Thyroid gland (tissue), 4 donors: ENCODE results near the gene EDEM1. TPM values are rescaled to one million over a fixed set of nuclear protein-coding genes. Genes with fewer than 3 reads are reported as not detected.

ENCODE experiments used
- DNase-seq, 2 donors: peaks; one replicate each; pipeline ENCODE4 v3.0.0-alpha.2; 2019
- H3K27ac ChIP-seq, 3 donors: fragments of 200-600 bp; sonication (generic); 1 replicate in 2 of 3; 2 replicates in 1 of 3; pipeline ENCODE4 v1.5.1; 2016 to 2019; ENCODE audit warnings: mild to moderate bottlenecking in 1 of 3, moderate library complexity in 1 of 3
- H3K27me3 ChIP-seq: fragments of 200-600 bp; sonication (generic); one replicate; pipeline ENCODE4 v1.5.1; 2019
- H3K36me3 ChIP-seq, 2 donors: fragments of 200-600 bp; sonication (generic); one replicate each; pipeline ENCODE4 v1.5.1; 2016 to 2019
- H3K4me1 ChIP-seq, 2 donors: fragments of 200-600 bp; sonication (generic); one replicate each; pipeline ENCODE4 v1.5.1; 2017 to 2019
- H3K4me3 ChIP-seq, 3 donors: fragments of 200-600 bp; sonication (generic); replicated peaks in 1 of 3; 1 replicate in 2 of 3; 2 replicates in 1 of 3; pipeline ENCODE4 v1.5.1; 2016; ENCODE audit warnings: mild to moderate bottlenecking in 1 of 3
- H3K9me3 ChIP-seq: fragments of 200-600 bp; sonication (generic); one replicate; pipeline ENCODE4 v1.5.1; 2017
- CTCF ChIP-seq, 6 experiments: fragments of 200-600 bp in 3 of 6; fragments of 450-650 bp in 3 of 6; sonication (generic) in 3 of 6; IDR thresholded peaks; one replicate each; pipeline ENCODE4 v1.5.1; 2016 to 2019; ENCODE audit warnings: antibody characterized with exemption in 6 of 6, mild to moderate bottlenecking in 2 of 6, inconsistent platforms in 1 of 6, moderate library complexity in 1 of 6
- POLR2A ChIP-seq, 2 donors: fragments of 450-650 bp; IDR thresholded peaks; one replicate each; pipeline ENCODE4 v1.6.1; 2017; ENCODE audit warnings: antibody characterized with exemption in 2 of 2, mild to moderate bottlenecking in 2 of 2, moderate library complexity in 1 of 2
- WGBS, 2 donors: methylation state at CpG; one replicate each; pipeline ENCODE4 v1.1.5; 2017; 5-methylcytosine and 5-hydroxymethylcytosine counted together
- intact Hi-C: fragments of 100-400 bp; cut with DNase I; formaldehyde crosslinking; loops from one replicate; pipeline ENCODE4 v1.15.1; 2023
- total RNA-seq, 4 donors: library from RNA; depleted of rRNA; stranded (reverse); fragments of >200 nt; gene quantifications; one replicate each; pipeline ENCODE4 v1.2.3, GENCODE V29; 2016

Gene EDEM1
- total RNA-seq, 4 donors from 2014 or later, result 26.1 to 58.4 (median 43.0) TPM

DNA sequence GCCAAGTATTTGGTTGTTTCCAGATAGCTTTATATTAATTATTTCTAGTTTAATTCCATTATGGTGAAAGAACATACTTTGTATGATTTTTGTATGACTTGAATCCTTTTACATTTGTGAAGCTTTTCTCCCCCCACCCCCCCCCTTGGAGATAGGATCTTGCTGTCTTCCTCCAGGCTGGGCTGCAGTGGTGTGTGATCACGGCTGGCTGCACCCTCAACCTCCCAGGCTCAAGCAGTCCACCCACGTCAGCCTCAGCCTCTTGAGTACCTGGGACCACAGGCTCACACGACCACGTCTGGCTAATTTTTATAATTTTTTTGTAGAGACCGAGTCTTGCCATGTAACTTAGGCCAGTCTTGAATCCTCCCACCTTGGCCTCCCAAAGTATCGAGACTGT is 35.9 kb upstream of the EDEM1 start:
- H3K4me1 ChIP-seq, result peaks cover 0 to 7% of the 10 kb centered on the region in 2 donors
- DNase-seq, result no peak
- no peak overlapping the region for H3K4me3 ChIP-seq
- intact Hi-C loops, result no loop called here
- H3K9me3 ChIP-seq, result no peaks in the 10 kb centered on the region
- no peaks in the 10 kb centered on the region for H3K27me3 ChIP-seq
- 69 to 87% methylated on average over 6 of the region's 6 CpGs for WGBS, 2 donors
- H3K27ac ChIP-seq, result no peak overlapping the region
- no peak for TF ChIP-seq POLR2A (IDR thresholded peaks at IDR 0.05)
- TF ChIP-seq CTCF (IDR thresholded peaks at IDR 0.05), result no peak
- no peaks in the 10 kb centered on the region for H3K36me3 ChIP-seq

DNA sequence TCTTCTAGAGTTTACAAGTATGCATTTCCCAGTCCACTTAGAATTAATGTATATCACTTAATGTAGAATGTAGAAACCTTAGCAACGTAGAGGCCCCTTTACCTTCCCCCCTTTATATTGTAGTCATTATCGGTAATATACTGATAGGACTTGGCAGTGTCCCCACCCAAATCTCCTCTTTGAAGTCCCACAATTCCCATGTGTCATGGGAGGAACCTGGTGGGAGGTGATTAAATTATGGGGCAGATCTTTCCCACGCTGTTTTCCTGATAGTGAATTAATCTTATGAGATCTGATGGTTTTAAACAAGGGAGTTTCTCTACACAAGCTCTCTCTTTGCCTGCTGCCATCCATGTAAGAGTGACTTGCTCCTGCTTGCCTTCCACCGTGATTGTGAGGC is 34.4 kb upstream of the EDEM1 start:
- Histone ChIP-seq H3K36me3 (no peaks in the 10 kb centered on the region), H3K27me3 (no peaks in the 10 kb centered on the region), H3K27ac (no peak overlapping the region), H3K4me3 (no peak overlapping the region), H3K9me3 (no peaks in the 10 kb centered on the region), H3K4me1 (peaks cover 0 to 7% of the 10 kb centered on the region in 2 donors)
- no peak for TF ChIP-seq CTCF (IDR thresholded peaks at IDR 0.05)
- TF ChIP-seq POLR2A (IDR thresholded peaks at IDR 0.05), result no peak
- 83 to 90% methylated on average over 4 of the region's 4 CpGs for WGBS, 2 donors
- no peak for DNase-seq
- intact Hi-C loops, result no loop called here

DNA sequence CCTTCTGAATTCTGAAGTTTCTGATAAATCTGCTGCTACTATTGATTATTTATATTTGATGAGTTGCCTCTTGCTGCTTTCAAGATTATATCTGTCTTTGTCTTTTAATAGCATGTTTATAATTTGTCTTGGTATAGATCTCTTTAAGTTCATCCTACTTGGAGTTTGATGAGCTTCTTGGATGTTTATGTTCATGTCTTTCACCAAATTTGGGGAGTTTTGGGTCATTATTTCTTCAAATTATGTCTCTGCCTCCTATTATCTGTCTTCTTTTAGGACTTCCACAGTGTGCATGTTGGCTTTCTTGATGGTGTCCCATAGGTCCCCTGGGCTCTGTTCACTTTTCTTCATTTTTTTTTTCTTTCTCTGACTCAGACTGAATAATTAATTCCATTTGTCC is 32.3 kb upstream of the EDEM1 start:
- DNase-seq, result no peak
- H3K27ac ChIP-seq, result no peak overlapping the region
- H3K9me3 ChIP-seq, result no peaks in the 10 kb centered on the region
- no peaks in the 10 kb centered on the region for H3K27me3 ChIP-seq
- no peaks in the 10 kb centered on the region for H3K36me3 ChIP-seq
- no peak overlapping the region for H3K4me3 ChIP-seq
- intact Hi-C loops, result no loop called here
- TF ChIP-seq POLR2A (IDR thresholded peaks at IDR 0.05) (no peak), CTCF (IDR thresholded peaks at IDR 0.05) (no peak)
- H3K4me1 ChIP-seq, result peaks cover 4 to 10% of the 10 kb centered on the region in 2 donors

GRCh38 chr3:5160321-5160720 is 27.2 kb upstream of the EDEM1 start:
- no peak for DNase-seq
- intact Hi-C loops, result no loop called here
- Histone ChIP-seq H3K9me3 (no peaks in the 10 kb centered on the region), H3K4me3 (no peak overlapping the region), H3K4me1 (peaks cover 21 to 31% of the 10 kb centered on the region in 2 donors), H3K36me3 (no peaks in the 10 kb centered on the region), H3K27me3 (no peaks in the 10 kb centered on the region), H3K27ac (no peak overlapping the region)
- 63 to 65% methylated on average over 3 of the region's 3 CpGs for WGBS, 2 donors
- TF ChIP-seq POLR2A (IDR thresholded peaks at IDR 0.05) (no peak), CTCF (IDR thresholded peaks at IDR 0.05) (no peak)

DNA sequence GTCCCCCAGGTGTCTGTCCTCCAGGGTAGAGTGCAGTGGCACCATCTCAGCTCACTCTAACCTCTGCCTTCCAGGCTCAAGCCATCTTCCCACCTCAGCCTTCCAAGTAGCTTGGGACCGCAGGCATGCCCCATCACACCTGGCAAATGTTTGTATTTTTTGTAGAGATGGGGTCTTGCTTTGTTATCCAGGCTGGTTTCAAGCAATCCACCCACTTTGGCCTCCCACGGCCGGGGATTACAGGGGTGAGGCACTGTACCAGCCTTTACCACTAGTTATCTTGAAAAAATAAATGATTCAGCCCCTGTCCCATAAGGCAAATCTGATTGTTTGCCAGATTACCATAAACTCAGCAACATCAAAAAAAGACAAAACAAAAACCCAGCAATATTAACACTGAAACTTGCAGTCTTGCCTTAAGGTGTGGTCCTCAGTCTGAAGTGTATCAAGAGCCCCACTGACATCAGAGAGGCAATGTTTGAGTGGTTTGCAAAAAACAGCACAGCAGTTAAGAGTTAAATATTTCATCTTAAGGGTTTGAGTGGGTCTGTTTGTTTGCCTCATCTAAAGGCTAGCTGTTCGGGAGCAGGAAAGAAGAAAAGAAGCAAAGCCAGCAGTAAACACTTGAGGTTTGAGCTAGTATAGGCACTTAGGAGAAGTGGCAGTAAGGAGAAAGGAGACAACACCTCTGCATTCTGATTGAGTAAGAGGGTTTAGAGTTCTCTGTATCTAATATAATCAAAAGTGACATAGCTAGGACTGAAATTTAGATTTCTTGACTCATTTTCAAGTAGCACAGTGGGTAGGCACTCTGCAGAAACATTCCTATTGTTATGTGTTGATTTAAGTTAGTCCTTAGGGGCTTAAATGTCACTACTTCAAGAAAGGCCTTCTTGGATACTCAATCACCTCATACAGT is 26.3 kb upstream of the EDEM1 start:
- DNase-seq, result no peak
- intact Hi-C loops, result no loop called here
- WGBS, 2 donors, result 39 to 42% methylated on average over 4 of the region's 4 CpGs
- H3K27ac ChIP-seq, result peak overlapping the region; percentile 5 to 58 (median 7)
- no peaks in the 10 kb centered on the region for H3K27me3 ChIP-seq
- H3K4me3 ChIP-seq, result no peak overlapping the region
- TF ChIP-seq POLR2A (IDR thresholded peaks at IDR 0.05) (no peak), CTCF (IDR thresholded peaks at IDR 0.05) (no peak)
- H3K4me1 ChIP-seq, result peaks cover 21 to 31% of the 10 kb centered on the region in 2 donors
- H3K9me3 ChIP-seq, result no peaks in the 10 kb centered on the region
- no peaks in the 10 kb centered on the region for H3K36me3 ChIP-seq
